ENCODE measurements around the gene ATP6V1F.
"Not testable (repeated sequence)": the region's sequence is repeated elsewhere in the genome, so short reads cannot be mapped to it uniquely, and the experiment has no call there.

ATP6V1F gene

GRCh38 chr7:128911423-128912031 lies 48.9 kb downstream of the ATP6V1F start:
- Histone ChIP-seq H3K36me3 (ENCODE audit: insufficient read depth, low read length) (no peaks in the 10 kb centered on the region), H3K27me3 (ENCODE audit: insufficient read depth, low read length) (peaks cover 59% of the 10 kb centered on the region), H3K4me3 (ENCODE audit: low read length) (no peak overlapping the region), H3K27ac (ENCODE audit: low read depth, low read length) (peak overlapping the region; percentile 61; the same call in 1 of the 2 replicates), H3K9ac (ENCODE audit: low read depth, low read length) (no peak overlapping the region; the same call in 1 of the 2 replicates), H3K4me1 (ENCODE audit: insufficient read depth, low read length) (peaks cover 21% of the 10 kb centered on the region), H3K9me3 (ENCODE audit: insufficient read depth, low read depth, low read length) (no peaks in the 10 kb centered on the region)
- WGBS: 20% methylated on average over 8 of the region's 8 CpGs

GRCh38 chr7:128912281-128912680 lies 49.6 kb downstream of the ATP6V1F start:
- H3K4me3 ChIP-seq (ENCODE audit: low read length): no peak overlapping the region
- WGBS: 83% methylated on average over 3 of the region's 3 CpGs
- no peak overlapping the region for H3K27ac ChIP-seq (ENCODE audit: low read depth, low read length)
- peaks cover 67% of the 10 kb centered on the region for H3K27me3 ChIP-seq (ENCODE audit: insufficient read depth, low read length)
- no peaks in the 10 kb centered on the region for H3K9me3 ChIP-seq (ENCODE audit: insufficient read depth, low read depth, low read length)
- H3K9ac ChIP-seq (ENCODE audit: low read depth, low read length): no peak overlapping the region
- peaks cover 21% of the 10 kb centered on the region for H3K4me1 ChIP-seq (ENCODE audit: insufficient read depth, low read length)
- no peaks in the 10 kb centered on the region for H3K36me3 ChIP-seq (ENCODE audit: insufficient read depth, low read length)

GRCh38 chr7:128912709-128913495 lies 50.2 kb downstream of the ATP6V1F start:
- H3K4me3 ChIP-seq (ENCODE audit: low read length); H3K9ac ChIP-seq (ENCODE audit: low read depth, low read length); H3K9me3 ChIP-seq (ENCODE audit: insufficient read depth, low read depth, low read length); H3K27ac ChIP-seq (ENCODE audit: low read depth, low read length); H3K36me3 ChIP-seq (ENCODE audit: insufficient read depth, low read length): not testable (repeated sequence)
- H3K4me1 ChIP-seq (ENCODE audit: insufficient read depth, low read length): peaks cover 21% of the 10 kb centered on the region
- H3K27me3 ChIP-seq (ENCODE audit: insufficient read depth, low read length): peaks cover 67% of the 10 kb centered on the region
- WGBS: 95% methylated on average over 3 of the region's 20 CpGs

- Histone ChIP-seq H3K36me3 (ENCODE audit: insufficient read depth, low read length) (no peaks in the 10 kb centered on the region), H3K27me3 (ENCODE audit: insufficient read depth, low read length) (peaks cover 59% of the 10 kb centered on the region), H3K9ac (ENCODE audit: low read depth, low read length) (no peak overlapping the region), H3K9me3 (ENCODE audit: insufficient read depth, low read depth, low read length) (no peaks in the 10 kb centered on the region), H3K4me3 (ENCODE audit: low read length) (no peak overlapping the region), H3K27ac (ENCODE audit: low read depth, low read length) (no peak overlapping the region), H3K4me1 (ENCODE audit: insufficient read depth, low read length) (peaks cover 21% of the 10 kb centered on the region)
- WGBS: 89% methylated on average over 10 of the region's 10 CpGs
Measured at GRCh38 chr7:128913870-128914565, 51.4 kb downstream of the ATP6V1F start.

- H3K27ac ChIP-seq (ENCODE audit: low read depth, low read length): no peak overlapping the region
- H3K9me3 ChIP-seq (ENCODE audit: insufficient read depth, low read depth, low read length): no peaks in the 10 kb centered on the region
- 72% methylated on average over 10 of the region's 11 CpGs for WGBS
- peaks cover 57% of the 10 kb centered on the region for H3K27me3 ChIP-seq (ENCODE audit: insufficient read depth, low read length)
- H3K36me3 ChIP-seq (ENCODE audit: insufficient read depth, low read length): no peaks in the 10 kb centered on the region
- H3K4me1 ChIP-seq (ENCODE audit: insufficient read depth, low read length): peaks cover 17% of the 10 kb centered on the region
- no peak overlapping the region for H3K4me3 ChIP-seq (ENCODE audit: low read length)
- H3K9ac ChIP-seq (ENCODE audit: low read depth, low read length): no peak overlapping the region
Measured at GRCh38 chr7:128914566-128915151, 52.0 kb downstream of the ATP6V1F start.

- Histone ChIP-seq H3K4me1 (ENCODE audit: insufficient read depth, low read length) (peaks cover 17% of the 10 kb centered on the region), H3K27me3 (ENCODE audit: insufficient read depth, low read length) (peaks cover 50% of the 10 kb centered on the region), H3K36me3 (ENCODE audit: insufficient read depth, low read length) (no peaks in the 10 kb centered on the region), H3K4me3 (ENCODE audit: low read length) (peak overlapping the region; percentile 42), H3K9me3 (ENCODE audit: insufficient read depth, low read depth, low read length) (no peaks in the 10 kb centered on the region), H3K9ac (ENCODE audit: low read depth, low read length) (no peak overlapping the region), H3K27ac (ENCODE audit: low read depth, low read length) (no peak overlapping the region)
- WGBS: 89% methylated on average over 33 of the region's 34 CpGs
Measured at GRCh38 chr7:128915271-128915819, 52.7 kb downstream of the ATP6V1F start.
